NCI-H446 (cell line): ENCODE measurements around the gene ZNF431.
A peak's percentile ranks its signal among the peaks of the same experiment; 100 is the strongest.
"Not testable (repeated sequence)": the region's sequence is repeated elsewhere in the genome, so short reads cannot be mapped to it uniquely, and the experiment has no call there.

Experiments
- DNase-seq, 2 experiments: peaks; one replicate each; lab custom pipeline; 2025; lab: John Stamatoyannopoulos, UW

Gene ZNF431

DNA sequence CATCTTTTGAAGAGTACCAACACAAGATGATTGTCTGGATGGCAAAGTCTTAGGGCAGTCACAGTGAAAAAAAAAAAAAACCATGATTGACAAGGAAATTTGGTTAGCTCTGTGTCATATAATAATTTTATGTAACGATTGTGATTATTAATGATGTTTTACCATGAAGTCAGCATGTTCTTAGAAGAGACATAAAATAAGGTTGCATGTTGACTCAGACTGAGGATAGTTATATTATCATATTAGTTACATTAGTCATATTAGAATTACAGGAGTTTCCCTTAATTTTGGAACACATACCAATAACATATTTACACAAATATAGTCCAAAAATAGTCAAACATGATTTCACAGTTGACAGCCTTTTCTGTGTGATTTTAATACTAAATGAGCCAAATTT is 5.7 kb downstream of the ZNF431 start:
- no peak for DNase-seq

DNA sequence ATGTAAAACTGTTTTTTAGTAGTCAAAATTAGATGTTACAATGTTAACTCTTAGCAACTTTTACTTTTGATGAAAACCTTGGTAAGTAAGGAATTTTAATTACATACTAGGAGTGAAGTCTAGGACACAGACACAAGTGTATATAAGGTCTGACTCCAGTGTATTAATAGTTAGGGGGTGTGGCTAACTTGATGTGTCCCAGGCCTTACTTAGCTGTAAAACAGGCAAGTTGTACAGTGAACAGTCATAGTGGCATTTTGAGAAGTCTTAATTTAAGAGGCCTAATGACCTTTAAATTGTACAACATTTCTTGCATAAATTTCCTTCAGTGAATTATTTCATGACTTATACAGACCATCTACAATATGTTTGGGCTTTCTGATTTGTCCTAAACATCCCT is 6.8 kb downstream of the ZNF431 start:
- no peak for DNase-seq

DNA sequence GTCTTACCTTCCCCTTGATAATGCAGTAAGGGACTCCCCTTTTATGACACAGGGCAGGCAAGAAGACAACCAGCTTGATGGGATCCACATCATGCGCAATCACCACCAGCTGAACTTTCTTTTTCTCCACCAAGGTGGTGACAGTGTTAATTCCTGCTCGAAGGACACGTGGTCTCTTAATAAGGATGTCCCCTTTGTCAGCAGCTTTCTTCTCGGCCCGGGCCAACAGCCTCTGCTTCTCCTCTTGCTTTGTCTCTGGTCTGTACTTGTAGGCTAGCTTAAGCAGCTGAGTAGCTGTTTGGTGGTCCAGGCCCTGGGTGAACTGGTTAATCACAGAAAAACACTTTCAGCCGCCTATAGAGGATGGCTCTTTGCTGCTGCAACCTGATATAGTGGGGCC is 8.0 kb downstream of the ZNF431 start:
- DNase-seq: no peak

DNA sequence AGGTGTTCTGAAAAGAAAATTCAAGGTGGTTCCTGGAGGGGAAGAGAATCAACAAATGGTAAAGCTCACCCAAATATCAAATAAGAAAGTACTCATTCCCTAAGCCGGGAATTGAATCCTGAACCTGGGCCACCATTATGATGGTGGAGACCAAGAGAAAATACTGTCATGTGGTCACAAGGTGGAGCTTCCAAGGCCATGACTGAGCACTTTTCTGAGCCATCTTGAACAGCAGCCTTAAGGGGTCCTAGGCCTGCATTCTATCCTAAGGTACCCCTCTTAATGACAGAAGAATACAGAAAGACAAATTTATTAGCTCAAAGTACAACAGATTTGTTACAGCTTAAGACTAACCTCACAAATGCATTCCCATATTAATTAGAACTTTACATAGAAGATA is 9.6 kb downstream of the ZNF431 start:
- no peak for DNase-seq

DNA sequence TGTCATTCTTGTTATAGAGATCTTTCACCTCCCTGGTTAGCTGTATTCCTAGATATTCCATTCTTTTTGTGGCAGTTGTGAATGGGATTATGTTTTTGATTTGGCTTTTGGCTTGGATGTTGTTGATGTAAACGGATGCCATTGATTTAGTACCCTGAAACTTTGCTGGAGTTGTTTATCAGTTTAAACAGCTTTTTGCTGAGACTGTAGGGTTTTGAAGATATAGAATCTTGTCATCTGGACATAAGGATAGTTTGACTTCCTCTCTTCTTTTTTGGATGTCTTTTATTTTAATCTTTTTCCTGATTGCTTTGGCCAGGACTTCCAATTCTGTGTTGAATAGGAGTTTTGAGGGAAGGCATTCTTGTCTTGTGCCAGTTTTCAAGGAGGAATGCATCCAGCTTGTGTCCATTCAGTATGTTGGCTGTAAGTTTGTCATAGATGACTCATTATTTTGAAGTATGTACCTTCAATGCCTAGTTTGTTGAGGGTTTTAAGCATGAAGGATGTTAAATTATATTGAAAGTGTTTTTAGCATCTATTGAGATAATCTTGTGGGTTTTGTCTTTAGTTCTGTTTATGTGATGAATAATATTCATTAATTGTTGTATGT is 16.8 kb downstream of the ZNF431 start:
- DNase-seq: no peak

DNA sequence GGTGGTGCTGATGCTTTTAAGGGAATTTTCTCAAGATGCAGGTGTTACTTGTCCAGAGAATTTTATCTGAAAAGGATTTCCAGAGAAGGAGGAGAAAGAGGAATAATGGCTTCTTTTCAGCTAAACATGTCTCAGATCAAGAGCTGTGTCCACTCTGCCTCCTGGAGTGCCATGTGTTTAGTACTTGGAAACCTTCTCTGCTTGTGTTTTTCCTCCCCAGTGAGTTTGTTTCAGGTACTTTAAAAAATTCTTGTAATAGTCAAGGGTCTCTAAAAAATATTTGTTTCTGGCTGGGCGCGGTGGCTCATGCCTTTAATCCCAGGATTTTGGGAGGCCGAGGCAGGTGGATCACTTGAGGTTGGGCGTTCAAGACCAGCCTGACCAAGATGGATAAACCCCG is 22.7 kb downstream of the ZNF431 start:
- no peak for DNase-seq

DNA sequence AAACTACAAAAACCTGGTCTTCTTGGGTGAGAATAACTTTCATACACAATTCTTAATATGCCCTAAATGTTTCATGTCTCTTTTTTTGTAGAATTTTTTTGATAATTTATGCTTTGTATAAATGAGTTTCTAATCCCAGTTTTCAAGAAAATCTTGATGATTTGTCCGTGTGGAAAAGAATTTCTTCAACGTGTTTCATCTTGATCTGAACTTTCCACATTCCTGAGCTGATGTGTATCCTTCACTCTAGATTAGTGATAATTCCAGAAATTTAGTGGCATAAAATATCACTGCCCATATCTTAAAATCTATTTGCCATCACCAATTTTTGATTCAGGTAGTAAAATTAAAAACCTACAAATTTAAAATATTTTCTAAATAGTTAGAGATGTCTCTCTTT is 24.6 kb downstream of the ZNF431 start:
- DNase-seq: no peak

DNA sequence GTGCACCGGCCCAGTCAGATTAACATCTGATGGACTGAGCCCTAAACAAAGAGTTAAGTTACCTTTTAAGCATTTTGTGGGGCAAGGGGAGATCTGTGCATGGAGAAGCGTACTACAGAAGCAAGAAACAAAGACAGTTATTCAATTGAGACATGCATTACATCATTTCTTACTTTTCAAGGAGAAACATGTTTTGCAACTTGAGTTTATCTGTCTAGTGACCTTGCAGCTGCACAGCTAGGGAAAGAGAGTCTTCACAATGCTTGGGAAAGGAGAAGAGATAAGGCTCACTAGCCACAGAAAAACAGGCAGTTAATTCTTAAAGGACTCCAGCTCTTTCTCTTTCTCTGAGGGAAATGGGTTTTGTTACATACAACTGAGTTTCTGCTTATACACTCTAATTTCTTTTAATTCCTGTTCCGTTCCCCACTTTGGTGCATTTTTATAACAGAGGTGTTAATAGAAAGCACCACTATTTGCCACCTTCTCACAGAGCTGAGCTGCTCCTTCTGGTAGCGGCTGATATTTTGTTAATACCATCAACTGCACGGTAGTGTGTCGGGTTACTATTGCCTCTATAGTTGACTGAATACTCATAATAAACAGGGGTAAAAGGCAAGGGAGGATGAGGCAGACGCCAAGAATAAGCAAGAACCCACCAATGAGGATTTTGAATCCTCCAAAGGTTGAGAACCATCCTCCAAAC is 55.9 kb downstream of the ZNF431 start:
- no peak for DNase-seq

DNA sequence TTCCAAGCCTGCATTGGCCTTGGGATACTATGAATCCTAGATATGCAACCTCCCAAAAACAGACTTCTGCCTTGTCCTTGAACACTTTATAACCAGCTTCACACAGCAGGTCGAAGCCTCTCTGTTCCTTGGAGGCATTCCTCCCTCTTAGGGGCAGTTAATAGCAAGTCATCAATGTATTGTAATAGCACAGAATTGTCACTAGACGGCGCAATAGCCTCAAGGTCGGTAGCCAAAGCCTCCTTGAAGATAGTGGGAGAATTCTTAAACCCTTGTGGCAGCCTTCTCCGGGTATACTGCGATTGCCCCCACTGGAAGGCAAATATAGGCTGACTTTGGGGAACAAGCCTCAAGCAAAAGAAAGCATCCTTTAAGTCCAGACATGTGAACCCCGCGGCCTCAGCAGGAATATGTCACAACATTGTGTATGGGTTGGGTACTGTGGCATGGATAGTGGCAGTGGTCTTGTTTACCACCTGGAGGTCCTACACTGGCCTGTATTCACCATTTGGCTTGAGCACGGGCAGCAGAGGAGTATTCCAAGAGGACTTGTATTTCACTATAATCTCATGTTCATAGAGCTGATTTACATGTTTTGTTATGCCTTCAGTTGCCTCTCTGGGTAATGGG is 61.1 kb downstream of the ZNF431 start:
- DNase-seq: peak in 1 of 2 experiments; percentile 18

DNA sequence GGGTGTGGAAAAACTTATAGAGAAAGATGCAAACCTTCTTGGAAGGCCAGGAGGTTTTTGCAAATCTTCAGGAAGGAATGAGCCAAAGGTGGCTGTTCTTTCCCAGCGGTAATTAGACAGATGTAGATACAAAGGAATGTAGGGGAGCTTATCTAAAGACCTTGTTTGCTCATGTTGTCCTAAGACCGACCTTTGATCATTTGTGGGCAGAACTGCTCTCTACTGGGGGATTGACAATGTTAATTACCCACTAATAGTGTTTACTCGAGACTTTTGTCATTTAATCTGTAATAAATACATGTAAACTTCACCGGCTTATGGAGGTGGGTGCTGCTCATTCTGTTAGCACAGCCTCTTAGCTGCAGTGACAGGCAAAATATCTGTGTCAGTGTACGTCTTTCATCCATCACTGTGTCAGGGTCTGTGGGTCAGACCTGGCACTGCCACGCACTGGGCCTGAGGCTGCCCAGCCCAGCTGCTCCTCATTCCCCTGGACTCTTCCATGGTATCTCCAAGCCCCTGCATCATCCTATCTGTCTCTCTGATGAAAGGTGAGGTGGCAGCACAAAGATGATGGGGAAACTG is 68.3 kb downstream of the ZNF431 start:
- DNase-seq: no peak

DNA sequence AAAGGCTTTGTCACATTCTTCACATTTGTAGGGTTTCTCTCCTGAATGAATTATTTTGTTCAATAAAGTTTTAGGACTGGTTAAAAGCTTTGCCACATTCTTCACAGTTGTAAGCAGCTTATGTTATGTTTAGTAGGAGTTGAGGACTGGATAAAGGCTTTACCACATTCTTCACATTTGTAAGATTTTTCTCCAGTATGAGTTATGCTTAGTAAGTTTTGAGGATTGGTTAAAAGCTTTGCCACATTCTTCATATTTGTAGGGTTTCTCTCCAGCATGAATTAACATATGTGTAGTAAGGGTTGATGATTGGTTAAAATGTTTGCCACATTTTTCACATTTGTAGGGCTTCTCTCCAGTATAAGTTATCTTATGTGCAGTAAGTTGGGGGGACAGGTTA is 79.9 kb downstream of the ZNF431 start:
- no peak for DNase-seq

DNA sequence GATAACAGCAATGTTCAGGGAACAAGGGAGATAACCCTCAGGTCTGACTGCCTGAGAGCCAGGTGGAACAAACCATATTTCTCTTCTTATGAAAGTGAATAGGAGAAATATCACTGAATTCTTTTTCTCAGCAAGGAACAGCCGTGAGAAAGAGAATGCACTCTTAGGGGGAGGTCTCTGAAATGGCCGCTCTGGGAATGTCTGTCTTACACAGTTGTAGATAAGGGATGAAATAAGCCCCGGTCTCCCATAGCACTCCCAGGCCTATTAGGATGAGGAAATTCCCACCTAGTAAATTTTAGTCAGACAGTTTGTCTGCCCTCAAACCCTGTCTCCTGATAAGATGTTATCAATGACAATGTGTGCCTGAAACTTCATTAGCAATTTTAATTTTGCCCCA is 88.1 kb downstream of the ZNF431 start:
- DNase-seq: not testable (repeated sequence)

DNA sequence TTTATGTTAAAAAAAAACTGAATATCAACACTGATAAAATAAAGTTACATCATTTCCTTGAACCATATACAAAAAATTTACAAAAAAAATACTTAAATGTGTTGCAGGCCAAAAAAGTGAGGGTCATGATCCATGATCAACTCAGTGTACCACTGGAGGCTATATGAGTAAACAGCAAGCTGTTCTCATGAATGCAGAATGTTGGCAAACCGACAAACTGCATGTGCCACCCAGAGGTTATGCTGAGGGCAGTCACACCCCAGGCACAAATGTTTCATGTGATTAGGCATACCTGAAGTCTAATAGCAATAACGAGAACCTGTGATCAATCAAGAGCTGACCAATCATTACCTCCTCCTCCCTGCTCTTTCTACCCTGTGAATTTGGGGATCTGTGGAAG is 91.9 kb downstream of the ZNF431 start:
- DNase-seq: no peak

DNA sequence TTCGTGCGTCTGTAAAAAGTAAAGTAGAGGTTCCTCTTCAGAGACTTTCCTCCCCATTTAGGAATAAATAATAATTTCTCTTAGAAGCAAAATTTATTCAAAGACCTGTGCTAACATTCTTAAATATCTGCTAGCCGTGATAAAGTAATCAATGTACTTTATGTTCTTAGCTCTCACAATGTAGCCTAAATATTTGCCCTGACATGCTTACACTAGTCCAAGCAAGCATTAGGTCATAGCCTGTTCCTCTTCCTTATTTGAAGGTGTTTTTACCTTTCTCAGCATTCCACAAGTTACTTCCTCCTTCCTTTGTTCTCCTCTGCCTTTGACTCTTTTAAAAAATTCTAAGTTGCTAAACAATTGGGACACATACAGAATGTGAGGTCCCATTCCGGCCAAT is 94.9 kb downstream of the ZNF431 start:
- not testable (repeated sequence) for DNase-seq

DNA sequence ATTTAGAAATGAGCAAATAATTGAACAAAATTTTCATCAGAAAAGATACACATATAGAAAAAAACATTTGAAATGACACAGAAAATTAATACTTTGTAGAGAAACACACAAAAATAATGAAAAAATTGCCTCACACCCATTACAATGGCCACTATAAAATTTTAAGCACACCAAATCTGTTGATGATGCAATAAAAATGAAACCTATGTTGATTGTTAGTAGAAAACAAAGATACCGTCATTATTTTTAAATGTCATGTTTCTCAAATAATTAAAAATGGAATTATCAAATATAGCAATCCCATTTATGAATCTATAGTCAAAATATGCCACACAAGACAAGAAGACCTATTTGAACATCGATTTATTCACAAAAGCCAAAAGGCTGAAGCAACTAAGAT is 96.8 kb downstream of the ZNF431 start:
- no peak for DNase-seq
